MM.1S (cell line): Measurements from ENCODE around the gene ST7.

Experiments
- CTCF ChIP-seq: fragments of 300-600 bp; sonication (generic); IDR thresholded peaks from 2 replicates; pipeline ENCODE4 v1.5.1; 2016; ENCODE audit warnings: antibody characterized with exemption, low read length, mixed read lengths
- EZH2 ChIP-seq: fragments of 300-600 bp; sonication (generic); optimal IDR thresholded peaks from 2 replicates; pipeline ENCODE3; 2017; ENCODE audit warnings: low read depth, mild to moderate bottlenecking, antibody characterized with exemption, low read length, mixed read lengths
- EZH2phosphoT487 ChIP-seq: fragments of 300-600 bp; sonication (generic); IDR thresholded peaks from 2 replicates; pipeline ENCODE4 v1.6.1; 2018; ENCODE audit warnings: antibody characterized with exemption, low read length

- TF ChIP-seq CTCF (no peak), EZH2 (no peak), EZH2phosphoT487 (no peak)
Measured at GRCh38 chr7:117077658-117078057, 124.4 kb downstream of the ST7 start.
